ENCODE measurements around the gene VPS9D1. TPM values are rescaled to one million over a fixed set of nuclear protein-coding genes. Genes with fewer than 3 reads are reported as not detected.

Gene VPS9D1
- total RNA-seq, 4 donors from 2014 or later, result 5.8 to 9.5 (median 7.8) TPM

DNA sequence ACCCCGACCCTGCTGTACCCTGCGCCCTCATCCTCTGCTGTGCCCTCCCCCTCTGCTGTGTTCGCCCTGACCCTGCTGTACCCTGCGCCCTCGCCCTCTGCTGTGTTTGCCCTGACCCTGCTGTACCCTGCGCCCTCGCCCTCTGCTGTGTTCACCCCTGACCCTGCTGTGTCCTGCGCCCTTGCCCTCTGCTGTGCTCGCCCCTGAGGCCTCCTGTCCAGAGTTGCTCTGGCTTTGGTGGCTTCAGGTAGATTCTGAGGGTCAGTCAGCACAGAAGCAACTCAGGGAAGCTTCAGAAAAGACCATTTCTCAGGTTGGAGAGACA, 12.2 kb upstream of the VPS9D1 start:
- ATAC-seq (ENCODE audit: low FRiP score) (no peak), DNase-seq (ENCODE audit: low spot score) (no peak)
- TF ChIP-seq, protein P1, sequence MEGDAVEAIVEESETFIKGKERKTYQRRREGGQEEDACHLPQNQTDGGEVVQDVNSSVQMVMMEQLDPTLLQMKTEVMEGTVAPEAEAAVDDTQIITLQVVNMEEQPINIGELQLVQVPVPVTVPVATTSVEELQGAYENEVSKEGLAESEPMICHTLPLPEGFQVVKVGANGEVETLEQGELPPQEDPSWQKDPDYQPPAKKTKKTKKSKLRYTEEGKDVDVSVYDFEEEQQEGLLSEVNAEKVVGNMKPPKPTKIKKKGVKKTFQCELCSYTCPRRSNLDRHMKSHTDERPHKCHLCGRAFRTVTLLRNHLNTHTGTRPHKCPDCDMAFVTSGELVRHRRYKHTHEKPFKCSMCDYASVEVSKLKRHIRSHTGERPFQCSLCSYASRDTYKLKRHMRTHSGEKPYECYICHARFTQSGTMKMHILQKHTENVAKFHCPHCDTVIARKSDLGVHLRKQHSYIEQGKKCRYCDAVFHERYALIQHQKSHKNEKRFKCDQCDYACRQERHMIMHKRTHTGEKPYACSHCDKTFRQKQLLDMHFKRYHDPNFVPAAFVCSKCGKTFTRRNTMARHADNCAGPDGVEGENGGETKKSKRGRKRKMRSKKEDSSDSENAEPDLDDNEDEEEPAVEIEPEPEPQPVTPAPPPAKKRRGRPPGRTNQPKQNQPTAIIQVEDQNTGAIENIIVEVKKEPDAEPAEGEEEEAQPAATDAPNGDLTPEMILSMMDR (IDR thresholded peaks at IDR 0.05), result no peak

DNA sequence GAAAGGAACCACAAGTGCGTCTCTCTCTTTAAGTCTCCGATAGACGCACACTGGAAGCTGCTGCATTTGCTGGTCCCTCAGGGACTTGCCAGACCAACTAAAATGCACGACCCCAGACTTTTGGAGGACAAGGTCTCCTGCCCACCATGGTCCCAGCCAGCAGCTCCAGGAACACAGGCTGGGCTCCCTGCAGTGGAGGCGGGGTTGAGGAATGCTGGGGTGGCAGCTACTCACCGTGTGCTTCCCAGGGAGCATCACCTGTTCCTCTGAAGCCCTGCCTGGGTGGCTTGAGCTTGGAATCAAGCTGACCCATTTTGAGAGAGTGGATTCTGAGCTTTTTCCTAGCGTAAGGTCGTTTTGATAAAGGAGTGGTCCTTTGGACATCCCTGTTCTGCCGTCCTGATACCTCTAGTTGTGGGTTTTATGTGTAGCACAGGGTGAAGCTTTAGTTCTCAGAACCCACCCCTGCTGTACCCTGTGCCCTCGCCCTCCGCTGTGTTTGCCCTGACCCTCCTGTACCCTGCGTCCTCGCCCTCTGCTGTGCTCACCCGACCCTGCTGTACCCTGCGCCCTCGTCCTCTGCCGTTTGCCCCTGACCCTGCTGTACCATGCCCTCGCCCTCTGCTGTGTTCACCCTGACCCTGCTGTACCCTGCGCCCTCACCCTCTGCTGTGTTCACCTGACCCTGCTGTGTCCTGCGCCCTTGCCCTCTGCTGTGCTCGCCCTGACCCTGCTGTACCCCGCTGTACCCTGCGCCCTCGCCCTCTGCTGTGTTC, 11.6 kb upstream of the VPS9D1 start:
- TF ChIP-seq, protein P1 (IDR thresholded peaks at IDR 0.05), result no peak
- DNase-seq (ENCODE audit: low spot score), result no peak
- no peak for ATAC-seq (ENCODE audit: low FRiP score)

DNA sequence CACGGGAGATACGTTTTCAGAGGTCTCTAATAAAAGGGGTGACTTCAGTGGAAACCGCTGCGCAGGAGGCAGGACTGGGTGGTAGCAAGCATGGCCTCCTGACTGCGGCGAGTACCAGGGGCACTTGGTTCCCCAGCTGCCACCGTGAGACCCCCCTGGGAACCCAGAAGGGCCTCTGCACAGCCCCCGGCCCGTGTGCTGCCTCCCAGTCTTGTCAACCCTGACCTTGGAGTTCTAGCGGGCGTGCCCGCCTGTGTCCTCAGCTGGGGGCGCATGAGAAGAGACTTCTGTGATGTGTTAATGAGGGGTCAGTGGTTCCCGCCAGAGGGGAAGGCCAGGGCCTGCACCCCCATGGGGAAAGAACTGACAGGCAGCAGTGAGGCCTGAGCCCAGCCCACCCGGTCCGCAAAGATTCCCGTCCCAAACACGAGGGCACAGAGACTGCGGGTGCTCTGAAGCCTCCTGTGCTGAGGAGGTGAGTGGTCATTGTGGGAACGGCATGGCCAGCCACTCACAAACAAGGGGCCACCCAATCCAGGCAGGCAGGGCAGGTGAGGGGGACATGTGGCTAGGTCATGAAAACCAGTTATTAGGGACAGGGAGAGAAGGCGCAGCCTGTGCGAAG, 10.0 kb upstream of the VPS9D1 start:
- no peak for ATAC-seq (ENCODE audit: low FRiP score)
- no peak for DNase-seq (ENCODE audit: low spot score)
- TF ChIP-seq, protein P1 (IDR thresholded peaks at IDR 0.05), result no peak

DNA sequence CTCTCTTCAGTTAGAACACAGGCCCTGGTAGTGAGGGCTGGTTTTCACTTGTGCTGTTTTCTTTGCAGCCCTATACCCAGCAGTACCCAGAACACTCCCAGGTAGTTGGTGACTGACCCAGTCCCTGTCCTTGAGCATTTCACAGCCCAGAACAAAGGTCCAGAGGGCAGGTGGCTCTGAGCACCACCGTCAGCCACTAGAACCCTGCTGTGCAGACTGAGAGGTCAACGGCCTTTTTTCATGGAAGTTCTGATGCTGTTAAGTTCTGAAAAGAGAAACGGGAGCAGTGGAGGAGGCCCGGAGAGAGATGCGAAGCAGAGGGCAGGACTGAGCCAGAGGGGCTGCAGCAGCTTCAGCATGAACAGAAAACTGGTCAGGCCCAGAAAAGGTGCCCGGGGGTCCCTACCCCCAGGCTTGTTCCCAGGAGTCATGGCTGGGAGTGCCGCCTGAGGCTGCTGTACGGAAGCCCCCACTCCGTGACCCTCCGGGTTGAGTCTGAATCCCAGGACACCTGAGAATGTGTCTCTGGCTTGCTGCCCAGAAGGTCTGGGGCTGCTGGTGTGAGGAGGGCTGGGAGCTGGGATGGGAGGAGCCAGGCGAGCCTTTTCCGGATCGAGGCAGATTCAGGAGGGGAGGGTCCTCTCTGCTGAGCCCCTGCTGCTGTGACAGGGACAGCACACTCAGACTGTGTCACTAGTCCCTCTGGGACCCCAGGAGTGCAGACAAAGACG, 9.3 kb upstream of the VPS9D1 start:
- DNase-seq (ENCODE audit: low spot score), result no peak
- no peak for ATAC-seq (ENCODE audit: low FRiP score)
- TF ChIP-seq, protein P1 (IDR thresholded peaks at IDR 0.05), result no peak

DNA sequence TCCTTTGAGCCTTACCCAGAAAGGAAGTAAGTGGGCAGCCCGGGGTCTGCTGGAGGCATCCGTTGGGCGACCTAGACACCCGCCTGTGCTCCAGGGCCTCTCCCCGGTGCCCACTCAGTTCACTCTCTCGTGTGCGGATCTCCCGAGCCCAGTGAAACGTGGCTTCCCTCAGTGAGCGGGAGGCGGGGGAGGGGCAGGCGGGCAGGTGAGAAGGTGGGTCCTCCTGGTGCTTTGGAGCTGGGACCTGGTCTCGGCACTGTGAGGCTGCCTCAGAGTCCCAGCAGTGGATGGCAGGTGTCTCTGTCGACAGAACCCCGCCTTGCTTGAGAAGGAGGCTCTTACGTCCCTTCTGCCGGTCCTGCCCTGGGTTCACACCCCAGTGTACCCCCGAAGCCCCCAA, 8.6 kb upstream of the VPS9D1 start:
- TF ChIP-seq, protein P1 (IDR thresholded peaks at IDR 0.05), result no peak
- no peak for ATAC-seq (ENCODE audit: low FRiP score)
- DNase-seq (ENCODE audit: low spot score), result no peak

DNA sequence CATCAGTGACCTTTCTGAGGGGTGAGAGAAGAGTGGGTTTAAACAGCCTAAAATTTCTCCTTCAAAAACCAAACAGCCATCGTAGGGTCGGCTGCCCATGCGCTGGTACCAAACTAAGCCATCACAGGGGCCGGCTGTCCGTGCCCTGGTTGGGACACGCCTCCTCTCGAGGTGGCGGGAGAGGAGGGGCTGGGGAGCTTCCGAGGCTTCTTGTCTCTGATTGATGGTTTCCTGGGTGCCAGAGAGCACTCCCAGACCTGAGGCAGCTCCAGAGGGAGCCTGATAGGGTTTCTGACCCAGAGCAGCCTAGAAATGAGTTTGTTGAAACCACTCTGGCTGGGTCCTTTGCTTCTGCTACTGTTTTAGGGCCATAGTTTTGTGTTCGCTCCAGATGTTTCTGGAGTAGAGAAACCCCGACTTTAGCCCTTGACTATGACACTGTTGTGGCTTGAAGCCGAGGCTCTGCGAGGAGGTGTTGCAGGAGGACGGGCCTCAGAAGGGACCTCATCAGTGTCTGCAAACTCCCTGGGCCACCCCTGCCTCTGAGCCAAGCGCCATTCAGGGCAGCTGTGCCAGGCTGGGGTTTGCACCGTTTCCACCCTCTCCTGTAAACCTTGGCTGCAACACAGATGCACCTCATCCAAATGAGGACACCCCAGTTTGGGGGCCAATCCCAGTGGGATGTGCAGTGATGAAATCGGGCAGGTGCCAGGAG, 6.9 kb upstream of the VPS9D1 start:
- DNase-seq (ENCODE audit: low spot score) (no peak), ATAC-seq (ENCODE audit: low FRiP score) (no peak)
- TF ChIP-seq, protein P1 (IDR thresholded peaks at IDR 0.05), result no peak
